IPS-NIHi11 (cell line): ENCODE results near the gene SEMA3A.

Experiments
- DNase-seq: peaks from one replicate; pipeline ENCODE4 v3.0.0; 2012; ENCODE audit warnings: mixed read lengths, low spot score

The SEMA3A gene

GRCh38 chr7:84195295-84196060 is 889 bp upstream of the SEMA3A start:
- DNase-seq: no peak

GRCh38 chr7:84193747-84194146 is 842 bp downstream of the SEMA3A start:
- DNase-seq: no peak

- DNase-seq: no peak
Measured at GRCh38 chr7:84191842-84192241, 2.7 kb downstream of the SEMA3A start.

GRCh38 chr7:84191261-84191660 is 3.3 kb downstream of the SEMA3A start:
- no peak for DNase-seq

GRCh38 chr7:84190016-84190705 is 4.4 kb downstream of the SEMA3A start:
- DNase-seq: no peak

GRCh38 chr7:84188786-84189405 is 5.7 kb downstream of the SEMA3A start:
- no peak for DNase-seq

- no peak for DNase-seq
Measured at GRCh38 chr7:84187813-84188510, 6.6 kb downstream of the SEMA3A start.

- DNase-seq: no peak
Measured at GRCh38 chr7:84187087-84187805, 7.3 kb downstream of the SEMA3A start.

GRCh38 chr7:84183741-84184140 is 10.8 kb downstream of the SEMA3A start:
- DNase-seq: no peak

GRCh38 chr7:84182301-84182700 is 12.3 kb downstream of the SEMA3A start:
- DNase-seq: no peak

- DNase-seq: no peak
Measured at GRCh38 chr7:84181628-84182027, 13.0 kb downstream of the SEMA3A start.

GRCh38 chr7:84177758-84178412 is 16.7 kb downstream of the SEMA3A start:
- no peak for DNase-seq

GRCh38 chr7:84176716-84177115 is 17.9 kb downstream of the SEMA3A start:
- DNase-seq: no peak

- DNase-seq: no peak
Measured at GRCh38 chr7:84175461-84175860, 19.1 kb downstream of the SEMA3A start.

GRCh38 chr7:84170646-84171045 is 23.9 kb downstream of the SEMA3A start:
- no peak for DNase-seq

- no peak for DNase-seq
Measured at GRCh38 chr7:84162584-84162983, 32.0 kb downstream of the SEMA3A start.

- no peak for DNase-seq
Measured at GRCh38 chr7:84162125-84162524, 32.5 kb downstream of the SEMA3A start.

- DNase-seq: no peak
Measured at GRCh38 chr7:84161398-84161797, 33.2 kb downstream of the SEMA3A start.

- DNase-seq: no peak
Measured at GRCh38 chr7:84159435-84159834, 35.2 kb downstream of the SEMA3A start.

- no peak for DNase-seq
Measured at GRCh38 chr7:84157171-84157570, 37.4 kb downstream of the SEMA3A start.
